H1 (cell line): ENCODE results near the gene IQCH.

Experiments used
- ASH2L ChIP-seq: fragments of 200-600, 300-600 bp; sonication (generic); IDR thresholded peaks from one replicate; pipeline ENCODE4 v1.7.1; 2017; ENCODE audit warnings: low read length
- CTCF ChIP-seq, 3 experiments: IDR thresholded peaks; 1 replicate in 2 of 3; 2 replicates in 1 of 3; pipeline versions ENCODE4 v1.5.1 to v1.6.1; 2011; ENCODE audit warnings: low read length in 3 of 3, mild to moderate bottlenecking in 3 of 3, inconsistent platforms in 2 of 3, low read depth in 1 of 3, moderate library complexity in 1 of 3; ENCODE audit not compliant: insufficient read depth in 1 of 3; ENCODE audit errors: control extremely low read depth in 1 of 3
- POLR2A ChIP-seq, 2 experiments: IDR thresholded peaks; 1 replicate in 1 of 2; 2 replicates in 1 of 2; pipeline ENCODE4 v1.6.1; 2011; ENCODE audit warnings: low read depth in 2 of 2, low read length in 2 of 2, mild to moderate bottlenecking in 2 of 2; ENCODE audit errors: control extremely low read depth in 1 of 2
- POLR2AphosphoS5 ChIP-seq: IDR thresholded peaks from 2 replicates; pipeline ENCODE4 v1.6.1; 2011; ENCODE audit warnings: low read depth, low read length
- RNF2 ChIP-seq: fragments of 200-900, 300-1000 bp; sonication (generic); IDR thresholded peaks from 2 replicates; pipeline ENCODE4 v1.7.1; 2016; ENCODE audit warnings: borderline replicate concordance, low read depth, mild to moderate bottlenecking, antibody characterized with exemption, low read length; ENCODE audit not compliant: poor library complexity, severe bottlenecking; ENCODE audit errors: missing control alignments
- SIN3A ChIP-seq, 2 experiments: IDR thresholded peaks in 1 of 2; conservative IDR thresholded peaks in 1 of 2; 2 replicates each; pipeline ENCODE4 v1.6.1; 2011 to 2012; ENCODE audit warnings: low read length in 2 of 2, improper control_type of control experiment in 1 of 2, low read depth in 1 of 2, mild to moderate bottlenecking in 1 of 2
- YY1 ChIP-seq: IDR thresholded peaks from 2 replicates; pipeline ENCODE4 v1.6.1; 2011; ENCODE audit warnings: low read depth, mild to moderate bottlenecking, low read length
- ZNF274 ChIP-seq: IDR thresholded peaks from 2 replicates; pipeline ENCODE4 v1.7.0; 2012; ENCODE audit warnings: low read length, borderline replicate concordance; ENCODE audit errors: extremely low read depth

- TF ChIP-seq CTCF (IDR thresholded peaks at IDR 0.05; ENCODE audit: control extremely low read depth in 1 of 3, insufficient read depth in 1 of 3, low read depth in 1 of 3, low read length in 3 of 3) (no peak), POLR2AphosphoS5 (no peak), ASH2L (no peak), POLR2A (IDR thresholded peaks at IDR 0.05; ENCODE audit: control extremely low read depth in 1 of 2, low read depth in 2 of 2, low read length in 2 of 2) (no peak), SIN3A (conservative IDR thresholded peaks at IDR 0.05 in 1 of 2, IDR thresholded peaks at IDR 0.05 in 1 of 2; ENCODE audit: low read depth in 1 of 2, low read length in 2 of 2) (no peak), RNF2 (no peak), ZNF274 (no peak), YY1 (no peak)
Measured at GRCh38 chr15:67274236-67274635, 19.6 kb downstream of the IQCH start.
